ENCODE data around the gene AGRN. TPM values are rescaled to one million over a fixed set of nuclear protein-coding genes. Genes with fewer than 3 reads are reported as not detected.

The AGRN gene
- total RNA-seq, 4 donors from 2014 or later, result 20.0 to 35.8 (median 32.0) TPM

DNA sequence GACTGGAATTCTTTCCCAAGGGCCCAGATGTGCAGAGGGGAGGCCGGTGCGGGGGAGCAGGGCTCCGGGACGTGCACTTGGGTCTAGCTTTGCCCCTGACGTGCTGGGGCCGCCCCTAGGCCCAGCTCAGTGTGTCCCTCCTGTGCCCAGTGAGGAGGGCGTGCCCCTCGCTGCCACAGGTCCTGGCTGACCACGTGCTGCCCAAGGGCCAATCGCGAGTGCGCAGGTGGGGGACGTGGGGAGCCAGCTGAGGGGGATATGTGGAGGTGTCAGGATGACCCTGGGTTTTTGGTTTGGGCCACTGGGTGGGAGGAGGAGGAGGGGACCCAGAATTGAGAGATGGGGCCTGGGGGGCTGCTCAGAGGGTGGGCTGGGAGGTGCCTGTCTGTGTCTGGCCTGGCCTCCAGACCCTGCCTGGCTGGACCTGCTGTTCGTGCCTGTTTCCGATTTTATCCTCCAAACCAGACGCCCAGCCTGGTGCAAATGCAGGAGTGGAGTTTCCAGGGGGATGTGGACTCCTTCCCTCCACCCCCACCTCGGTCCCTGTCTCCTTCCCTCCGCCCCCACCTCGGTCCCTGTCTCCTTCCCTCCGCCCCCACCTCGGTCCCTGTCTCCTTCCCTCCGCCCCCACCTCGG, 60.3 kb downstream of the AGRN start:
- Histone ChIP-seq H3K9me3 (no peaks in the 10 kb centered on the region), H3K27ac (peak overlapping the region; percentile 5 to 70 (median 52)), H3K36me3 (peaks cover 0 to 17% (median 0%) of the 10 kb centered on the region in 3 donors), H3K27me3 (peaks cover 0 to 24% (median 0%) of the 10 kb centered on the region in 4 donors), H3K4me3 (peak overlapping the region; percentile 4 to 58 (median 36)), H3K4me1 (peaks cover 13 to 17% (median 14%) of the 10 kb centered on the region in 3 donors)
- TF ChIP-seq, protein P1, sequence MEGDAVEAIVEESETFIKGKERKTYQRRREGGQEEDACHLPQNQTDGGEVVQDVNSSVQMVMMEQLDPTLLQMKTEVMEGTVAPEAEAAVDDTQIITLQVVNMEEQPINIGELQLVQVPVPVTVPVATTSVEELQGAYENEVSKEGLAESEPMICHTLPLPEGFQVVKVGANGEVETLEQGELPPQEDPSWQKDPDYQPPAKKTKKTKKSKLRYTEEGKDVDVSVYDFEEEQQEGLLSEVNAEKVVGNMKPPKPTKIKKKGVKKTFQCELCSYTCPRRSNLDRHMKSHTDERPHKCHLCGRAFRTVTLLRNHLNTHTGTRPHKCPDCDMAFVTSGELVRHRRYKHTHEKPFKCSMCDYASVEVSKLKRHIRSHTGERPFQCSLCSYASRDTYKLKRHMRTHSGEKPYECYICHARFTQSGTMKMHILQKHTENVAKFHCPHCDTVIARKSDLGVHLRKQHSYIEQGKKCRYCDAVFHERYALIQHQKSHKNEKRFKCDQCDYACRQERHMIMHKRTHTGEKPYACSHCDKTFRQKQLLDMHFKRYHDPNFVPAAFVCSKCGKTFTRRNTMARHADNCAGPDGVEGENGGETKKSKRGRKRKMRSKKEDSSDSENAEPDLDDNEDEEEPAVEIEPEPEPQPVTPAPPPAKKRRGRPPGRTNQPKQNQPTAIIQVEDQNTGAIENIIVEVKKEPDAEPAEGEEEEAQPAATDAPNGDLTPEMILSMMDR (IDR thresholded peaks at IDR 0.05), result no peak
- TF ChIP-seq POLR2A (IDR thresholded peaks at IDR 0.05), result no peak
- intact Hi-C loops (cut with DNase I), result no loop called here
- no peak for DNase-seq
- 0 to 13% methylated on average over 3 to 8 of the region's 23 CpGs for WGBS, 2 donors

DNA sequence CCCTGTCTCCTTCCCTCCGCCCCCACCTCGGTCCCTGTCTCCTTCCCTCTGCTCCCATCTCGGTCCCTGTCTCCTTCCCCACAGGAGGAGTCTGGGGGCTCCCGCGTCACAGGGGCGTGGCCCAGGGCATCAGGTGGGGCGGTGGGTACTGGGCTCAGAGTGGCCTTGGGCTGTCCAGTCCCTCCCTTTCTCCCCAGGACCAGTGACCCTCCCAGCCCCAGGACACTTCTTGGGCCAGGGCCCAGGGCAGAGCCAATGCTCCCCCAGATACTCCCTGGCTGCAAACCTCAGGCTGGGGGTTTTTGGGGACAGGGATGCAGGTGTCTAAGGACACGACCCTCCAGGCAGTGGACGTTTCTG, 61.0 kb downstream of the AGRN start:
- peaks cover 13 to 15% (median 14%) of the 10 kb centered on the region in 3 donors for H3K4me1 ChIP-seq
- no CpG with 5 or more reads among the region's 9 CpGs for WGBS, 2 donors
- intact Hi-C loops (cut with DNase I), result no loop called here
- no peak overlapping the region for H3K27ac ChIP-seq
- peaks cover 0 to 17% (median 0%) of the 10 kb centered on the region in 4 donors for H3K27me3 ChIP-seq
- no peak for DNase-seq
- no peak overlapping the region for H3K4me3 ChIP-seq
- TF ChIP-seq, protein P1 (IDR thresholded peaks at IDR 0.05), result no peak
- no peak for TF ChIP-seq POLR2A (IDR thresholded peaks at IDR 0.05)
- peaks cover 0 to 17% (median 0%) of the 10 kb centered on the region in 3 donors for H3K36me3 ChIP-seq
- H3K9me3 ChIP-seq, result no peaks in the 10 kb centered on the region

DNA sequence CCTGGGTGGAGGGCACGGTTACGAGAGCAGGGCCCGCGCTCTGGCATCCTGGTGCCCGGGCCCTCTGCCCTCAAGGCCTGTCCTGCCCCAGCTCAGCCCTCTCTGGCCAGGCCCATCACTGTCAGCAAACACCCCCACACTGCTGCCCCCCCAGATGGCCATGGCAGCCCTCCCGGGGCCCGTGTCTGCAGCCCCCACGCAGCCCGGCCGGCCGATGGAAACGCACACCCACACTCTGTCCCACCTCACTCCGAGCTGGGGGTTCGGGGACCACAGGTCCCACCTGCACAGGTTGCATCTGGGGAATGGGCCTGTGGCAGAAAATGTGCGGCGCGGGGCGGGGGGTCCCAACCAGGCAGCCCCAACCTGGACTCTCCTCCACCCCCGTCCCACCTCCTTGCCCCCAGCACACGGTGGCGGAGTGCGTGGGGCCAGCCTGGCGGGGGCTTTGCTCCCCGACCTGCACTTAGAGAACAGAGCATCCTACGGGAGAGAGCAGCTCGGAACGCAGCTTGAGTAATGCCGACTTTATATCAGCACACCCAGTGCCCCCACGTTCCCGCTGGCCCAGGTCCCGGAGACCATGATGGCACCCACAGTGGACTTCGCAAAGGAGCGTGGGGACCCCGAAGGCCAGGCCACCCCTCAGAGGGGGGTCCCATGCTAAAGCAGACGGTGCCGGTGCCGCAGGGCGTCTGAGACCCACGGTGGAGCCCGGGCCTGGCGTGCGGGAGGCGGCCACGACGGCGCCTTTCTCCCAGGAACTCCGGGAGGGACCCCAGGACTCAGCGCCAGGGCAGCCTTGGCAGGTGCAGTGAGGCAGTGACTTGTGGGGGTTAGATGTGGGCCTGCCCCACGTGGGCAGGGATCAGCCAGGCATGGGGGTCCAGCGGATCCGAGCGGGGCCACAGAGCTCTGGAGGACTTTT, 61.7 kb downstream of the AGRN start:
- 82 to 95% methylated on average over 6 to 8 of the region's 52 CpGs for WGBS, 2 donors
- Histone ChIP-seq H3K4me3 (no peak overlapping the region), H3K27me3 (peaks cover 0 to 14% (median 0%) of the 10 kb centered on the region in 4 donors), H3K9me3 (no peaks in the 10 kb centered on the region), H3K36me3 (peaks cover 0 to 21% (median 0%) of the 10 kb centered on the region in 3 donors), H3K27ac (no peak overlapping the region), H3K4me1 (peaks cover 13 to 15% (median 14%) of the 10 kb centered on the region in 3 donors)
- DNase-seq, result no peak
- intact Hi-C loops (cut with DNase I), result no loop called here
- no peak for TF ChIP-seq POLR2A (IDR thresholded peaks at IDR 0.05)
- TF ChIP-seq, protein P1 (IDR thresholded peaks at IDR 0.05), result no peak

DNA sequence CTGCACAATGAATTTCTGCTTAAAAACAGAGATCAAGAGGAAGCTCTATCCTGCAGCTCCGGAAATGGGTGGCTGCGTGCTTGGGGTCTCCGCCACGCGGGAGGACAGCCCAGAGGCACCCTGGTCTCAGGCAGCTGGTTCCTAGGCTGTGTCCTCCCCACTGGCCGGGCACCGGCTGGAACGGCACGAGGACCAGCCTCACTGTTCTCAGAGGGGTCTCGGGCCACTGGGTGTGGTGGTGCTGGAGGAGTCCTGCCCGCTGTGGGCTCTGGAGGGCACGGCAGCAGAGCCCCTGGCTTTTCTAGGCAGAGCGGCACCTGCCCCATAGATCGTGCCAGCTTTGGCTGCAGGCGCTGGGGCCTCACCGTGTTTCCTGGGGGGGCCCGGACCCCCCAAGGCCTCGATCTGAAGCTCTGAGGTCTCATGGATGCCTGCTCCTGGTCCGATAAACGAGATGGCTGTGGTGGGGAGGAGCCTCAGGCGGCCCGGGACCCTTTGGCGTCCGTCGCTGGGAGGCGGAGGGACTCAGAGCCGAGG, 62.4 kb downstream of the AGRN start:
- H3K4me1 ChIP-seq, result peaks cover 13 to 15% (median 14%) of the 10 kb centered on the region in 3 donors
- TF ChIP-seq, protein P1 (IDR thresholded peaks at IDR 0.05), result no peak
- no peak for TF ChIP-seq POLR2A (IDR thresholded peaks at IDR 0.05)
- no peak overlapping the region for H3K4me3 ChIP-seq
- WGBS, 2 donors, result 71 to 80% methylated on average over 1 to 5 of the region's 27 CpGs
- H3K36me3 ChIP-seq, result peaks cover 0 to 29% (median 0%) of the 10 kb centered on the region in 3 donors
- no peak for DNase-seq
- H3K9me3 ChIP-seq, result no peaks in the 10 kb centered on the region
- no peak overlapping the region for H3K27ac ChIP-seq
- peaks cover 0 to 14% (median 0%) of the 10 kb centered on the region in 4 donors for H3K27me3 ChIP-seq
- intact Hi-C loops (cut with DNase I), result no loop called here
